CD4-positive, alpha-beta T cell treated with Interleukin-15 for 1 hour (primary cell): Measurements from ENCODE around the gene CDK18.
"Not testable (repeated sequence)": the region's sequence is repeated elsewhere in the genome, so short reads cannot be mapped to it uniquely, and the experiment has no call there.

Experiments used
- DNase-seq: peaks from one replicate; pipeline ENCODE4 v3.0.0-alpha.2; 2020

CDK18 gene

GRCh38 chr1:205481629-205482151, 22.8 kb upstream of the CDK18 start:
- DNase-seq, result no peak

GRCh38 chr1:205482587-205482986, 21.9 kb upstream of the CDK18 start:
- DNase-seq, result not testable (repeated sequence)

- no peak for DNase-seq
Observed at GRCh38 chr1:205483372-205483771, 21.1 kb upstream of the CDK18 start.

GRCh38 chr1:205484985-205485967, 19.2 kb upstream of the CDK18 start:
- DNase-seq, result peak; percentile 67

GRCh38 chr1:205486258-205486657, 18.2 kb upstream of the CDK18 start:
- no peak for DNase-seq

GRCh38 chr1:205488074-205488723, 16.3 kb upstream of the CDK18 start:
- DNase-seq, result peak; percentile 48

- no peak for DNase-seq
Observed at GRCh38 chr1:205491794-205492193, 12.7 kb upstream of the CDK18 start.

GRCh38 chr1:205492201-205492667, 12.2 kb upstream of the CDK18 start:
- DNase-seq, result no peak

GRCh38 chr1:205492774-205493173, 11.7 kb upstream of the CDK18 start:
- no peak for DNase-seq

- no peak for DNase-seq
Observed at GRCh38 chr1:205493241-205494085, 11.0 kb upstream of the CDK18 start.

GRCh38 chr1:205494115-205494514, 10.4 kb upstream of the CDK18 start:
- DNase-seq, result no peak

- no peak for DNase-seq
Observed at GRCh38 chr1:205495237-205495823, 9.1 kb upstream of the CDK18 start.

- no peak for DNase-seq
Observed at GRCh38 chr1:205496661-205497060, 7.8 kb upstream of the CDK18 start.

- DNase-seq, result no peak
Observed at GRCh38 chr1:205497351-205497750, 7.1 kb upstream of the CDK18 start.

- DNase-seq, result no peak
Observed at GRCh38 chr1:205499789-205500188, 4.7 kb upstream of the CDK18 start.

- no peak for DNase-seq
Observed at GRCh38 chr1:205500240-205501233, 3.9 kb upstream of the CDK18 start.

- no peak for DNase-seq
Observed at GRCh38 chr1:205502111-205502810, 2.2 kb upstream of the CDK18 start.

GRCh38 chr1:205502992-205503391, 1.5 kb upstream of the CDK18 start:
- DNase-seq, result no peak

- DNase-seq, result no peak
Observed at GRCh38 chr1:205505076-205505729, 734 bp downstream of the CDK18 start.

GRCh38 chr1:205505791-205506190, 1.3 kb downstream of the CDK18 start:
- no peak for DNase-seq
